OCI-LY7 (cell line): ENCODE results near the gene DGKH. TPM values are rescaled to one million over a fixed set of nuclear protein-coding genes. Genes with fewer than 3 reads are reported as not detected.

ENCODE experiments used
- BruUV-seq: library from RNA; stranded (reverse); fragments of 400-500 nt; replicated peaks from 2 replicates; lab custom pipeline; 2021; lab: Mats Ljungman, UMichigan
- CTCF ChIA-PET: fragments of 300-600 bp; sonication (Branson Sonifier 250); formaldehyde crosslinking; loops from one replicate; lab custom pipeline; 2022; ENCODE audit warnings: antibody characterized with exemption; ENCODE audit not compliant: unreplicated experiment; lab: Charles Lee
- POLR2A ChIA-PET: fragments of 300-600 bp; sonication (Branson Sonifier 250); formaldehyde crosslinking; loops from one replicate; lab custom pipeline; 2022; ENCODE audit warnings: antibody characterized with exemption; lab: Charles Lee
- DNase-seq: peaks from one replicate; pipeline ENCODE4 v3.0.0-alpha.2; 2015; ENCODE audit warnings: low spot score
- H2AFZ ChIP-seq: fragments of 200-600 bp; sonication (generic), shearing (Covaris generic); 2 replicates; pipeline ENCODE4 v1.6.1; 2014; ENCODE audit warnings: mild to moderate bottlenecking, antibody characterized with exemption, low read length, moderate library complexity
- H3K27ac ChIP-seq: fragments of 200-600 bp; sonication (generic); 2 replicates; pipeline ENCODE4 v1.5.1; 2014; ENCODE audit warnings: mixed run types, low read depth, mild to moderate bottlenecking, moderate library complexity, low read length, inconsistent platforms; ENCODE audit not compliant: poor library complexity, severe bottlenecking
- H3K36me3 ChIP-seq: fragments of 200-600 bp; sonication (generic); 2 replicates; pipeline ENCODE4 v1.6.1; 2014; ENCODE audit warnings: mild to moderate bottlenecking, antibody characterized with exemption, low read length, moderate library complexity, mixed read lengths; ENCODE audit not compliant: insufficient read depth
- H3K4me1 ChIP-seq: fragments of 200-600 bp; sonication (generic); 2 replicates; pipeline ENCODE4 v1.5.1; 2014; ENCODE audit warnings: mild to moderate bottlenecking, low read length; ENCODE audit not compliant: insufficient read depth, poor library complexity, severe bottlenecking
- H3K4me2 ChIP-seq: fragments of 200-600 bp; sonication (generic); 2 replicates; pipeline ENCODE4 v1.6.1; 2014; ENCODE audit warnings: mild to moderate bottlenecking, low read length
- H3K4me3 ChIP-seq: fragments of 200-600 bp; sonication (generic); 2 replicates; pipeline ENCODE4 v1.5.1; 2014; ENCODE audit warnings: mild to moderate bottlenecking, low read depth, low read length; ENCODE audit not compliant: poor library complexity, severe bottlenecking
- H3K79me2 ChIP-seq: fragments of 200-600 bp; sonication (generic); 2 replicates; pipeline ENCODE4 v1.6.1; 2016; ENCODE audit warnings: low read depth, mild to moderate bottlenecking, low read length, moderate library complexity, mixed read lengths; ENCODE audit not compliant: insufficient read depth
- H3K9me2 ChIP-seq: fragments of 200-600 bp; sonication (generic); 2 replicates; pipeline ENCODE4 v1.6.1; 2016; ENCODE audit warnings: mild to moderate bottlenecking, low read length, mixed read lengths; ENCODE audit not compliant: insufficient read depth
- H3K9me3 ChIP-seq: fragments of 200-600 bp; sonication (generic); 2 replicates; pipeline ENCODE4 v1.6.1; 2014; ENCODE audit warnings: mild to moderate bottlenecking, mixed run types, low read length, mixed read lengths
- H4K20me1 ChIP-seq: fragments of 200-600 bp; sonication (generic); 2 replicates; pipeline ENCODE4 v1.6.1; 2014; ENCODE audit warnings: mild to moderate bottlenecking, antibody characterized with exemption, low read length, moderate library complexity, mixed read lengths; ENCODE audit not compliant: insufficient read depth
- CTCF ChIP-seq: fragments of 200-600 bp; sonication (generic); conservative IDR thresholded peaks from 2 replicates; pipeline ENCODE4 v1.5.1; 2014; ENCODE audit warnings: mild to moderate bottlenecking, antibody characterized with exemption, low read length, moderate library complexity, mixed read lengths
- EZH2phosphoT487 ChIP-seq: fragments of 200-600 bp; sonication (generic); IDR thresholded peaks from 2 replicates; pipeline ENCODE4 v1.6.1; 2018; ENCODE audit warnings: low read depth, borderline replicate concordance, mild to moderate bottlenecking, mixed run types, antibody characterized with exemption, low read length, moderate library complexity, mixed read lengths
- intact Hi-C: fragments of 100-400 bp; cut with micrococcal nuclease; formaldehyde crosslinking; loops from one replicate; pipeline ENCODE4 v1.10.0; 2022; ENCODE audit not compliant: unreplicated experiment
- total RNA-seq, 2 experiments: library from RNA; depleted of rRNA in 1 of 2; stranded (reverse); fragments of >200 nt in 1 of 2; shearing (Covaris generic) in 1 of 2; gene quantifications; 2 replicates each; pipeline ENCODE4 v1.2.3, GENCODE V29; 2014 to 2022

Gene DGKH
- total RNA-seq, 2 experiments from 2014 or later: 6.2 to 16.1 TPM

- Histone ChIP-seq H3K4me3 (peak overlapping the region; percentile 82), H3K27ac (no peak overlapping the region), H3K79me2 (no peaks in the 10 kb centered on the region), H3K4me2 (peak overlapping the region; percentile 100), H3K36me3 (no peaks in the 10 kb centered on the region), H4K20me1 (peaks cover 8% of the 10 kb centered on the region; the same call in 1 of the 2 replicates), H3K4me1 (peaks cover 18% of the 10 kb centered on the region), H3K9me3 (no peaks in the 10 kb centered on the region), H3K9me2 (no peaks in the 10 kb centered on the region), H2AFZ (peak overlapping the region; percentile 78)
- ChIA-PET CTCF (interaction anchor here (1.2 kb wide), 1 partner anchor 129 kb away, joined by 3 read pairs; no protein-coding TSS in a partner anchor), POLR2A (interaction anchor here (0.5 to 1.3 kb wide), 4 partner anchors 11 to 194 kb away, joined by 3 to 5 read pairs (median 3); no protein-coding TSS in a partner anchor)
- intact Hi-C loops: no loop called here
- no peak for TF ChIP-seq EZH2phosphoT487
- BruUV-seq: no TSS peak
- DNase-seq: peak; percentile 48
These were observed 421 bp downstream of the DGKH start for GRCh38 chr13:42048684-42049453.

- Histone ChIP-seq H3K36me3 (no peaks in the 10 kb centered on the region), H3K9me3 (no peaks in the 10 kb centered on the region), H3K4me2 (peak overlapping the region; percentile 100), H3K79me2 (no peaks in the 10 kb centered on the region), H3K9me2 (no peaks in the 10 kb centered on the region), H3K4me3 (peak overlapping the region; percentile 82), H3K27ac (no peak overlapping the region), H2AFZ (peak overlapping the region; percentile 71; the same call in 1 of the 2 replicates), H3K4me1 (peaks cover 18% of the 10 kb centered on the region), H4K20me1 (peaks cover 8% of the 10 kb centered on the region; the same call in 1 of the 2 replicates)
- no TSS peak for BruUV-seq
- no peak for TF ChIP-seq EZH2phosphoT487
- TF ChIP-seq CTCF: no peak
- intact Hi-C loops: no loop called here
- ChIA-PET CTCF (no interaction called here), POLR2A (interaction anchor here (0.6 to 1.3 kb wide), 2 partner anchors 10 to 193 kb away, joined by 3 read pairs; no protein-coding TSS in a partner anchor)
- peak; percentile 27 for DNase-seq
These were observed 986 bp downstream of the DGKH start for GRCh38 chr13:42049454-42049813.

- no peak overlapping the region for H3K4me3 ChIP-seq
- H2AFZ ChIP-seq: no peak overlapping the region
- H3K36me3 ChIP-seq: 0 out of 2 replicates have a peak, but pooled peaks cover 3% of the 10 kb centered on the region
- ChIA-PET CTCF (no interaction called here), POLR2A (interaction anchor here (0.5 to 1.4 kb wide), 5 partner anchors 10 to 188 kb away, joined by 3 to 9 read pairs (median 3); no protein-coding TSS in a partner anchor)
- no peak for DNase-seq
- no peaks in the 10 kb centered on the region for H3K9me3 ChIP-seq
- no peaks in the 10 kb centered on the region for H3K79me2 ChIP-seq
- intact Hi-C loops: no loop called here
- no peak overlapping the region for H3K27ac ChIP-seq
- no peaks in the 10 kb centered on the region for H4K20me1 ChIP-seq
- H3K4me1 ChIP-seq: no peaks in the 10 kb centered on the region
- TF ChIP-seq CTCF (no peak), EZH2phosphoT487 (no peak)
- no peaks in the 10 kb centered on the region for H3K9me2 ChIP-seq
- H3K4me2 ChIP-seq: no peak overlapping the region
- BruUV-seq: no TSS peak
These were observed 6.5 kb downstream of the DGKH start for GRCh38 chr13:42054798-42055499.
